ENCODE data around the gene ADH7.
"Not testable (repeated sequence)": the region's sequence is repeated elsewhere in the genome, so short reads cannot be mapped to it uniquely, and the experiment has no call there.

Gene ADH7

DNA sequence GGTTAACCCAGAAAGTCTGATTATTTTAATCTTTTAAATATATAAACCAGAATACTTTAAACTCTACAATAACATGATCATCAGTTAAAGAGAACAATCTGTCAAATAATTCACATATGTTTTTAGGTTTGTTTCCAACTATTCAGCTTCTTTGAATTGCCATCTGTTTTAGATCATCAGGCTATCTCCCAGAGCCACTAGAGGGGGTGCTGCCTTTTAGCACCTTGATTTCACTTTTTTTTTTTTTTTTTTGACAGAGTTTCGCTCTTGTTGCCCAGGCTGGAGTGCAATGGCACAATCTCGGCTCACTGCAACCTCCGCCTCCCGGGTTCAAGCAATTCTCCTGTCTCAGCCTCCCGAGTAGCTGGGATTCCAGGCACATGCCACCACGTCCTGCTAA lies 57.8 kb downstream of the ADH7 start:
- not testable (repeated sequence) for DNase-seq

DNA sequence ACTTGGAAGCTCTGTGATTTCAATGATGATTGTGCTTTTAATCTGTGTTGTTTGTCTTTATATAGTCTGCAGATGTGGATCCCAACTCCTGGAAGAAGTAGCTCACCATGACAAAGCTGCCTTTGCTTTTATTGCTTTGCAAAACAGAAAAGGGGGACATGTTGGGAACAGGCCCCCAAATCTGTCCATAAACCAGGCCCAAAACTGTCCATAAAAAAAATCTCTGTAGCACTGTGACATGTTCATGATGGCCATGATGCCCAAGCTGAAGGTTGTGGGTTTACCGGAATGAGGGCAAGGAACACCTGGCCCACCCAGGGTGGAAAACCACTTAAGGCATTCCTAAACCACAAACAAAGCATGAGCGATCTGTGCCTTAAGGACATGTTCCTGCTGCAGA lies 62.7 kb downstream of the ADH7 start:
- not testable (repeated sequence) for DNase-seq

DNA sequence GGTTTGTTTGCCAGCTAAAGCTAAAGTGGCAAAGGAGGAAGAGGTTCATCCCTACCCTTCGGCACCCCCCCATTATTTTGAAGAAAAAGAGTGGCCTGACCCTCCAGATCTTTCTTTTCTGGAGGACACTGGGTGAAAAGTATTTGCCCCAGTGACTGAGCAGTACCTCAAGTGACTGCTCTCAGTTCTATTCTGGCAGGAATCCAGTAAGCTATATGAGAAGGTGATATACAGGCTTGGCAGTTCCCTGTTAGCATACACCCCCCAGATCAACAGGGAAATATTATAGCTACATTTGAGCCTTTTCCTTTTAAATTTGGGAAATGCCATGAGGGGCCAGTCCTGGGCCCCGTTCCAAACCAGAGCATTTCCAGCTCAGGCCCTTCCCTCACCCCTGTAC lies 67.3 kb downstream of the ADH7 start:
- not testable (repeated sequence) for DNase-seq

DNA sequence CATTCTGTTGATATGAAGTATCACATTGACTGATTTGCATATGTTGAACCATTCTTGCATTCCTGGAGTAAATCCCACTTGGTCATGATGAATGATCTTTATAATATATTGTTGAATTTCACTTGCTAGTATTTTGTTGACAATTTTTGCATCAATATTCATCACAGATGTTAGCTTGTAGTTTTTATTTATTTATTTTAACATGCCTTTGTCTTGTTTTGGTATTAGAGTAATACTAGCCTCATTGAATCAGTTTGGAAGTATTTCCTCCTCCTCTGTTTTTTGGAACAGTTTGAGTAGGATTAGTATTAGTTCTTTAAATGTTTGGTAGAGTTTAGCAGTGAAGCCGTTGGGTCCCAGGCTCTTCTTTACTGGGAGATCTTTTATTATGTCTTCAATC lies 68.7 kb downstream of the ADH7 start:
- no peak for DNase-seq

DNA sequence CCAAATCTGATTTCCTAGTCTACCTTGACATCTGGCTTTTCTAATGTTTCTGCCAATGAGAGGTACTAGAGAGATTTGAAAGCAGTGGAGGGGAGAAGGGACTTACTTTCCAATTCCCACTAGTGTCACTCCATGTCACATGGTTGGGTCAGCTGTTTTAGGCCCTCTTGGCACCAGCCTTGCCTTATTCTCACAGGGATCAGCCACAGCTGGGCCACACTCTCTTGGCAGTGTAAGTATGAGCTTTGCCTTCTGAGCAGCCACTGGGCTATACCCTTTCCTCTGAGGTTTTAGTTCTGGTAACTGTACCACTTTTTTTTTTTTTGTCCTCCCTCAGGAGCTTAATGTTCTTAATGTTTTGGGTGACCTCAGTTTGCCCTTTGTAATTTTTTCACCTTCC lies 72.4 kb downstream of the ADH7 start:
- DNase-seq, result no peak
